Activated CD4-positive, alpha-beta memory T cell treated with anti-CD3 and anti-CD28 coated beads, Interleukin-2, amount 10 ng/mL, durations not matched to agents 7 days and 5 days (primary cell): ENCODE data around the gene VAMP1. TPM values are rescaled to one million over a fixed set of nuclear protein-coding genes. Genes with fewer than 3 reads are reported as not detected.

Experiments
- total RNA-seq, 2 experiments: library from RNA; stranded (reverse); gene quantifications; one replicate each; pipeline ENCODE4 v1.2.3, GENCODE V29; 2021

VAMP1 gene
- total RNA-seq, 2 experiments from 2014 or later: 45.1 to 50.9 TPM

Other genes with a start within 250 kb of the VAMP1 start
- gene PLEKHG6, start 160.0 kb downstream of the VAMP1 start, total RNA-seq: not detected
- gene TNFRSF1A, start 128.6 kb downstream of the VAMP1 start, total RNA-seq: 10 to 100 TPM; 61.5 to 61.9 TPM
- gene SCNN1A, start 95.1 kb downstream of the VAMP1 start, total RNA-seq: 1 to 10 TPM in 1 of 2 experiments, under 1 TPM in 1; 0.78 to 1.3 TPM
- gene LTBR, start 86.5 kb downstream of the VAMP1 start, total RNA-seq: under 1 TPM; 0.38 to 0.40 TPM
- 10 to 100 TPM; 39.9 to 43.4 TPM for gene CD27, start 25.7 kb downstream of the VAMP1 start, total RNA-seq
- gene TAPBPL, start 18.6 kb downstream of the VAMP1 start, total RNA-seq: 10 to 100 TPM; 45.0 to 49.0 TPM
- 100 to 1,000 TPM; 204 to 208 TPM for gene MRPL51, start 22.6 kb upstream of the VAMP1 start, total RNA-seq
- 100 to 1,000 TPM; 153 to 156 TPM for gene NCAPD2, start 23.4 kb upstream of the VAMP1 start, total RNA-seq
- 1,000 to 10,000 TPM; 5,691 to 5,753 TPM for gene GAPDH, start 63.8 kb upstream of the VAMP1 start, total RNA-seq
- gene IFFO1, start 85.4 kb upstream of the VAMP1 start, total RNA-seq: 10 to 100 TPM; 23.1 to 23.6 TPM
- 10 to 100 TPM; 46.5 to 50.9 TPM for gene NOP2, start 97.6 kb upstream of the VAMP1 start, total RNA-seq
- gene CHD4, start 136.7 kb upstream of the VAMP1 start, total RNA-seq: 100 to 1,000 TPM; 223 to 234 TPM
- 1 to 10 TPM; 7.8 to 8.0 TPM for gene LPAR5, start 165.3 kb upstream of the VAMP1 start, total RNA-seq
- gene ACRBP, start 176.8 kb upstream of the VAMP1 start, total RNA-seq: 1 to 10 TPM; 1.8 TPM
- 10 to 100 TPM; 32.2 to 33.8 TPM for gene ING4, start 192.4 kb upstream of the VAMP1 start, total RNA-seq
- 10 to 100 TPM; 69.5 to 78.1 TPM for gene ZNF384, start 218.7 kb upstream of the VAMP1 start, total RNA-seq
- gene PIANP, start 230.1 kb upstream of the VAMP1 start, total RNA-seq: not detected